GM10847 (cell line): ENCODE results near the gene KCND3.

Experiments
- POLR2A ChIP-seq: IDR thresholded peaks from 2 replicates; pipeline ENCODE4 v1.6.1; 2011; ENCODE audit not compliant: insufficient read length; ENCODE audit errors: extremely low read depth

The KCND3 gene

GRCh38 chr1:111837393-111837792 is 152.1 kb downstream of the KCND3 start:
- no peak for TF ChIP-seq POLR2A

GRCh38 chr1:111836111-111836510 is 153.4 kb downstream of the KCND3 start:
- no peak for TF ChIP-seq POLR2A

- TF ChIP-seq POLR2A: no peak
Measured at GRCh38 chr1:111835514-111835913, 154.0 kb downstream of the KCND3 start.

GRCh38 chr1:111834956-111835355 is 154.5 kb downstream of the KCND3 start:
- no peak for TF ChIP-seq POLR2A

- no peak for TF ChIP-seq POLR2A
Measured at GRCh38 chr1:111833334-111833733, 156.1 kb downstream of the KCND3 start.

GRCh38 chr1:111832521-111833155 is 156.8 kb downstream of the KCND3 start:
- TF ChIP-seq POLR2A: no peak

GRCh38 chr1:111831153-111831552 is 158.3 kb downstream of the KCND3 start:
- no peak for TF ChIP-seq POLR2A

GRCh38 chr1:111827946-111828345 is 161.5 kb downstream of the KCND3 start:
- TF ChIP-seq POLR2A: no peak

GRCh38 chr1:111826278-111826677 is 163.2 kb downstream of the KCND3 start:
- TF ChIP-seq POLR2A: no peak

GRCh38 chr1:111825217-111825616 is 164.3 kb downstream of the KCND3 start:
- no peak for TF ChIP-seq POLR2A

- TF ChIP-seq POLR2A: no peak
Measured at GRCh38 chr1:111822138-111822537, 167.3 kb downstream of the KCND3 start.

GRCh38 chr1:111821121-111821745 is 168.2 kb downstream of the KCND3 start:
- no peak for TF ChIP-seq POLR2A

GRCh38 chr1:111819566-111820263 is 169.8 kb downstream of the KCND3 start:
- TF ChIP-seq POLR2A: no peak

GRCh38 chr1:111818546-111818945 is 170.9 kb downstream of the KCND3 start:
- no peak for TF ChIP-seq POLR2A

- TF ChIP-seq POLR2A: no peak
Measured at GRCh38 chr1:111818081-111818480, 171.4 kb downstream of the KCND3 start.

- TF ChIP-seq POLR2A: no peak
Measured at GRCh38 chr1:111814642-111815041, 174.8 kb downstream of the KCND3 start.
